ENCODE data around the gene OR2AG1.
A peak's percentile ranks its signal among the peaks of the same experiment; 100 is the strongest.

DNA sequence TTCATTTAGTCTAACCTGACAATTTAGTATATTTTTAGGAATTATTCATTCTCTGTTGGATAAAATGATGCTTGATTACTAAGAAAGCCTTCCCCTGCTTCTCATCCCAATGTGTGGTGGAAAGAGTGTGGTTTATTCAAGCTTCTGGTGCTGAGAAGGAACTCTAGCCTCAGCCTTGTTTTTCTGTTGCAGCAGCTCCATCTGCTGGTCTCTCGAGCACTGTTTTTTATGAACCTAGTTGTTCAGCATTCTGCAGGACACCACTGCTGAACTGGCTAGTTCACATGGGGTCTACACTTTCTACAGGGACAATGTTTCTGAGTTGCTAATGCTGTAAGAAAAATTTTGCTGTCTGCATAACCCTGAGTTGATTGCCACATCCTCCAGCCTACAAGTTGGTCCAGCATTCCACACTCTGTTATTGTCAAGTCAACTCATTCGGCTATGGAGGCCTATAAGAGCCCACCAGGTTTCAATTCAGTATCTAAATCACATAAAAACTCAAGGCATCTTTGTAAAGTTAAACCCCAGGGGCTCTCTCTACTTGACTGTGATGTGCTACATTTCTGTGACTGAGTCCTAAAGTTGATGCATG, 25.4 kb upstream of the OR2AG1 start:
- TF ChIP-seq, protein P1, sequence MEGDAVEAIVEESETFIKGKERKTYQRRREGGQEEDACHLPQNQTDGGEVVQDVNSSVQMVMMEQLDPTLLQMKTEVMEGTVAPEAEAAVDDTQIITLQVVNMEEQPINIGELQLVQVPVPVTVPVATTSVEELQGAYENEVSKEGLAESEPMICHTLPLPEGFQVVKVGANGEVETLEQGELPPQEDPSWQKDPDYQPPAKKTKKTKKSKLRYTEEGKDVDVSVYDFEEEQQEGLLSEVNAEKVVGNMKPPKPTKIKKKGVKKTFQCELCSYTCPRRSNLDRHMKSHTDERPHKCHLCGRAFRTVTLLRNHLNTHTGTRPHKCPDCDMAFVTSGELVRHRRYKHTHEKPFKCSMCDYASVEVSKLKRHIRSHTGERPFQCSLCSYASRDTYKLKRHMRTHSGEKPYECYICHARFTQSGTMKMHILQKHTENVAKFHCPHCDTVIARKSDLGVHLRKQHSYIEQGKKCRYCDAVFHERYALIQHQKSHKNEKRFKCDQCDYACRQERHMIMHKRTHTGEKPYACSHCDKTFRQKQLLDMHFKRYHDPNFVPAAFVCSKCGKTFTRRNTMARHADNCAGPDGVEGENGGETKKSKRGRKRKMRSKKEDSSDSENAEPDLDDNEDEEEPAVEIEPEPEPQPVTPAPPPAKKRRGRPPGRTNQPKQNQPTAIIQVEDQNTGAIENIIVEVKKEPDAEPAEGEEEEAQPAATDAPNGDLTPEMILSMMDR (conservative IDR thresholded peaks at IDR 0.05; ENCODE audit: low read depth in 2 of 2) = peak; percentile 68 to 86
- TF ChIP-seq, protein P2, sequence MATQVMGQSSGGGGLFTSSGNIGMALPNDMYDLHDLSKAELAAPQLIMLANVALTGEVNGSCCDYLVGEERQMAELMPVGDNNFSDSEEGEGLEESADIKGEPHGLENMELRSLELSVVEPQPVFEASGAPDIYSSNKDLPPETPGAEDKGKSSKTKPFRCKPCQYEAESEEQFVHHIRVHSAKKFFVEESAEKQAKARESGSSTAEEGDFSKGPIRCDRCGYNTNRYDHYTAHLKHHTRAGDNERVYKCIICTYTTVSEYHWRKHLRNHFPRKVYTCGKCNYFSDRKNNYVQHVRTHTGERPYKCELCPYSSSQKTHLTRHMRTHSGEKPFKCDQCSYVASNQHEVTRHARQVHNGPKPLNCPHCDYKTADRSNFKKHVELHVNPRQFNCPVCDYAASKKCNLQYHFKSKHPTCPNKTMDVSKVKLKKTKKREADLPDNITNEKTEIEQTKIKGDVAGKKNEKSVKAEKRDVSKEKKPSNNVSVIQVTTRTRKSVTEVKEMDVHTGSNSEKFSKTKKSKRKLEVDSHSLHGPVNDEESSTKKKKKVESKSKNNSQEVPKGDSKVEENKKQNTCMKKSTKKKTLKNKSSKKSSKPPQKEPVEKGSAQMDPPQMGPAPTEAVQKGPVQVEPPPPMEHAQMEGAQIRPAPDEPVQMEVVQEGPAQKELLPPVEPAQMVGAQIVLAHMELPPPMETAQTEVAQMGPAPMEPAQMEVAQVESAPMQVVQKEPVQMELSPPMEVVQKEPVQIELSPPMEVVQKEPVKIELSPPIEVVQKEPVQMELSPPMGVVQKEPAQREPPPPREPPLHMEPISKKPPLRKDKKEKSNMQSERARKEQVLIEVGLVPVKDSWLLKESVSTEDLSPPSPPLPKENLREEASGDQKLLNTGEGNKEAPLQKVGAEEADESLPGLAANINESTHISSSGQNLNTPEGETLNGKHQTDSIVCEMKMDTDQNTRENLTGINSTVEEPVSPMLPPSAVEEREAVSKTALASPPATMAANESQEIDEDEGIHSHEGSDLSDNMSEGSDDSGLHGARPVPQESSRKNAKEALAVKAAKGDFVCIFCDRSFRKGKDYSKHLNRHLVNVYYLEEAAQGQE (IDR thresholded peaks at IDR 0.05; ENCODE audit: unreplicated experiment) = no peak
- TF ChIP-seq POLR2AphosphoS5 (IDR thresholded peaks at IDR 0.05; ENCODE audit: low read depth) (no peak), EZH2 (IDR thresholded peaks at IDR 0.05; ENCODE audit: low read depth, unreplicated experiment) (no peak), CREB1 (CRISPR knock-in tag; IDR thresholded peaks at IDR 0.05; ENCODE audit: low read depth) (no peak), JUNB (IDR thresholded peaks at IDR 0.05; ENCODE audit: unreplicated experiment) (no peak), EZH2phosphoT487 (IDR thresholded peaks at IDR 0.05; ENCODE audit: unreplicated experiment) (no peak), ZNF331 (CRISPR knock-in tag; IDR thresholded peaks at IDR 0.05; ENCODE audit: low read depth) (no peak), STAT1 (IDR thresholded peaks at IDR 0.05; ENCODE audit: unreplicated experiment) (no peak), NANOG (IDR thresholded peaks at IDR 0.05; ENCODE audit: borderline replicate concordance) (no peak)
- TF ChIP-seq, protein P3, sequence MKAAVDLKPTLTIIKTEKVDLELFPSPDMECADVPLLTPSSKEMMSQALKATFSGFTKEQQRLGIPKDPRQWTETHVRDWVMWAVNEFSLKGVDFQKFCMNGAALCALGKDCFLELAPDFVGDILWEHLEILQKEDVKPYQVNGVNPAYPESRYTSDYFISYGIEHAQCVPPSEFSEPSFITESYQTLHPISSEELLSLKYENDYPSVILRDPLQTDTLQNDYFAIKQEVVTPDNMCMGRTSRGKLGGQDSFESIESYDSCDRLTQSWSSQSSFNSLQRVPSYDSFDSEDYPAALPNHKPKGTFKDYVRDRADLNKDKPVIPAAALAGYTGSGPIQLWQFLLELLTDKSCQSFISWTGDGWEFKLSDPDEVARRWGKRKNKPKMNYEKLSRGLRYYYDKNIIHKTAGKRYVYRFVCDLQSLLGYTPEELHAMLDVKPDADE (IDR thresholded peaks at IDR 0.05) = no peak

Measured in GM23338 (cell line).